Mucosa of rectum (tissue), 2 donors: Measurements from ENCODE around the gene PGM2.

Source experiments
- H3K27ac ChIP-seq, 2 donors: one replicate each; pipeline ENCODE4 v1.7.0; 2013; ENCODE audit warnings: inconsistent platforms in 2 of 2, low read depth in 2 of 2, low read length in 2 of 2
- H3K27me3 ChIP-seq, 2 donors: one replicate each; pipeline ENCODE4 v1.7.0; 2013; ENCODE audit warnings: low read length in 2 of 2; ENCODE audit not compliant: control insufficient read depth in 2 of 2, insufficient read depth in 2 of 2
- H3K36me3 ChIP-seq, 2 donors: one replicate each; pipeline ENCODE4 v1.7.0; 2013; ENCODE audit warnings: low read length in 2 of 2; ENCODE audit not compliant: control insufficient read depth in 2 of 2, insufficient read depth in 2 of 2
- H3K4me1 ChIP-seq, 2 donors: one replicate each; pipeline ENCODE4 v1.7.0; 2013; ENCODE audit warnings: low read length in 2 of 2, mild to moderate bottlenecking in 1 of 2; ENCODE audit not compliant: control insufficient read depth in 2 of 2, insufficient read depth in 2 of 2
- H3K4me3 ChIP-seq, 2 donors: one replicate each; pipeline ENCODE4 v1.7.0; 2013; ENCODE audit warnings: low read length in 2 of 2
- H3K9ac ChIP-seq, 2 donors: one replicate each; pipeline ENCODE4 v1.7.0; 2013; ENCODE audit warnings: low read length in 2 of 2, low read depth in 1 of 2, mild to moderate bottlenecking in 1 of 2
- H3K9me3 ChIP-seq, 2 donors: one replicate each; pipeline ENCODE4 v1.7.0; 2013; ENCODE audit warnings: low read length in 2 of 2; ENCODE audit not compliant: control insufficient read depth in 2 of 2
- donor health status: healthy.
- donor health status: Normal muscosa, but diverticular disease.

Gene PGM2

GRCh38 chr4:37830640-37831039 lies 4.2 kb downstream of the PGM2 start:
- no peak overlapping the region for H3K9ac ChIP-seq
- H3K9me3 ChIP-seq, result no peaks in the 10 kb centered on the region
- H3K4me3 ChIP-seq, result no peak overlapping the region
- H3K27ac ChIP-seq, result no peak overlapping the region
- no peaks in the 10 kb centered on the region for H3K27me3 ChIP-seq
- H3K36me3 ChIP-seq, result peaks cover 18 to 23% of the 10 kb centered on the region in 2 donors
- H3K4me1 ChIP-seq, result peaks cover 0 to 10% of the 10 kb centered on the region in 2 donors

DNA sequence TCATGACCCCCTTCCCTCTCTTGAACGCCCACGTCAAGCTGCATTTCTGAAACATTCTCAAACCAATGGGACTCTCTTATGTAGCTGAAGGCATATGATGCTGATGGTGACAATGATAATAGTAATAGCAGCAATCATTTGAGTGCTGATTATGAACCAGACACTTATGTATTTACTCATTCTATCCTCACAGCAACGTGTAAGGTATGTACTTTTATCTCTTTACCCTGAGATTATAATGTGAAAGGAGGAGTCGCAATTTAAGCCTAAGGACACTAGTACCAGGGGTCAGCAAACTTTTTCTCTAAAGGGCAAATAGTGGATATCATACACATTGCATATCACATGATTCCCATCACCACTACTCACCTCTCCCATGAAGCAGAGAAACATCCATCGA lies 8.5 kb downstream of the PGM2 start:
- no peak overlapping the region for H3K4me3 ChIP-seq
- H3K9ac ChIP-seq, result no peak overlapping the region
- no peaks in the 10 kb centered on the region for H3K27me3 ChIP-seq
- H3K4me1 ChIP-seq, result no peaks in the 10 kb centered on the region
- no peak overlapping the region for H3K27ac ChIP-seq
- H3K9me3 ChIP-seq, result no peaks in the 10 kb centered on the region
- H3K36me3 ChIP-seq, result peaks cover 29 to 42% of the 10 kb centered on the region in 2 donors

- Histone ChIP-seq H3K4me1 (no peaks in the 10 kb centered on the region), H3K9me3 (no peaks in the 10 kb centered on the region), H3K27ac (no peak overlapping the region), H3K36me3 (peaks cover 23 to 49% of the 10 kb centered on the region in 2 donors), H3K27me3 (no peaks in the 10 kb centered on the region), H3K9ac (no peak overlapping the region), H3K4me3 (no peak overlapping the region)
Observed at GRCh38 chr4:37835806-37836205, 9.3 kb downstream of the PGM2 start.

DNA sequence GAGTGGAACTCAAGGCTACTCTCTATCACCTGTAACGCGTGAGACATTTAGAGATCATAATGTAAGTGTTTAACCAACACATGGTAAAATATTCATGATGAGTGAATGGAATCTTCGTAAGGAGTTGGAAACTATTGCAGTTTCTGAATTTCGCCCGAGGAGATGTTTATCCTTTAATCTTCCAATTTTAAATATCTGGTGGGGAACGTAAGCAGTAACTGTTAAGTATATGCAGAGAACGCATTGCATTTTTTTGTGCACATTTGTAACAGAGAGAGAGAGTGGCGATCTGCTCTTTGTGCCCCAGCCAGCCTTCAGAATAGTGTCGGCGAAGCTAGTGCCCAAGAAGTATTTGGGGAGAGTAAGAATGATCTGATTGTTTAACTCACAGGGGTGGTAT lies 9.8 kb downstream of the PGM2 start:
- no peaks in the 10 kb centered on the region for H3K4me1 ChIP-seq
- H3K27ac ChIP-seq, result no peak overlapping the region
- no peaks in the 10 kb centered on the region for H3K27me3 ChIP-seq
- peaks cover 24 to 49% of the 10 kb centered on the region in 2 donors for H3K36me3 ChIP-seq
- no peak overlapping the region for H3K4me3 ChIP-seq
- H3K9me3 ChIP-seq, result no peaks in the 10 kb centered on the region
- H3K9ac ChIP-seq, result no peak overlapping the region

DNA sequence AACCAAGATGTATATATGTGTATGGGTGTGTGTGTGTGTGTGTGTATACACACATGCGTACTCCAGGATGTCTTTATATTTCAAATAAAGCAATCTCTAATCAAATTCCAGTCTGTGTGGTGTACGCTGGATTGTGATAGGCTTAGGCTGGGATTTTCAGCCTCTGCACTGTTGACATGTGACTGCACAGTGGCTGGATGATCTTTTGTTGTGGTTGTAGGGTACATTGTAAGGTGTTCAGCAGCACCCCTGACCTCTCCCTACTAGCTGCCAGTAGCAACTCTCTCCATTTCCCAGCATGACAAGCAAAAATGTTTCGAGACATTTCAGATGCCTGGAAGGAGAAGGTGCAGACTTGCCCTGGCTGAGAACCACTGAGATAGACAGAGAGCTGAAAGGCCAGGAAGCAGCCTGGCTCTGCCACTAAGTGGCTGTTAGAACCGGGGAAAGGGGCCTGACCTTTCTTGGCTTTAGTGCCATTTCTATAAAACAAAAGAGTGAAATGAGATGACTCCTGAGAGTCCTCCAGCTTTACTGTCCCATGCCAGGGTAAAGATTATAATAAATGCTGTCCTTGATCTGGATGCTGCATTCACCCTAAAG lies 10.5 kb downstream of the PGM2 start:
- Histone ChIP-seq H3K27me3 (no peaks in the 10 kb centered on the region), H3K27ac (no peak overlapping the region), H3K9me3 (no peaks in the 10 kb centered on the region), H3K4me3 (no peak overlapping the region), H3K4me1 (no peaks in the 10 kb centered on the region), H3K9ac (no peak overlapping the region), H3K36me3 (peaks cover 24 to 49% of the 10 kb centered on the region in 2 donors)

DNA sequence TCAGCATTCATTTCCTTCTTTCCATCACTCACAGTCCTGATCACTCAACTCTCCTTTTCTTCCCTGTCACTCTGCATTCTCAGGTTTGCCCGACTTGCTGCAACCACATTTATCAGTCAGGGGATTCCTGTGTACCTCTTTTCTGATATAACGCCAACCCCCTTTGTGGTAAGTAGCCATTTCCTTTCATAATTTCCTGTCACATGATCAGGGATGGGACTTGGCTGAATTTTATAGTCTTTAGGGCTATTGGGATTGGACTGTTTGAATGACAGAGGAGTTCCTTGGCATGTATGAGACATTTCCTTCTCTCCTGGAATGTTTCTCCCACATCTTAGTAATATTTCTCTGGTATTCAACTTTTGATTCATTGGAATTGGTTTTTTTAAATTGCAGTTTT lies 11.0 kb downstream of the PGM2 start:
- Histone ChIP-seq H3K27me3 (no peaks in the 10 kb centered on the region), H3K9ac (no peak overlapping the region), H3K4me3 (no peak overlapping the region), H3K27ac (no peak overlapping the region), H3K9me3 (no peaks in the 10 kb centered on the region), H3K36me3 (peaks cover 24 to 49% of the 10 kb centered on the region in 2 donors), H3K4me1 (no peaks in the 10 kb centered on the region)

- no peaks in the 10 kb centered on the region for H3K9me3 ChIP-seq
- H3K36me3 ChIP-seq, result peaks cover 29 to 49% of the 10 kb centered on the region in 2 donors
- no peaks in the 10 kb centered on the region for H3K4me1 ChIP-seq
- no peaks in the 10 kb centered on the region for H3K27me3 ChIP-seq
- H3K4me3 ChIP-seq, result no peak overlapping the region
- no peak overlapping the region for H3K27ac ChIP-seq
- no peak overlapping the region for H3K9ac ChIP-seq
Observed at GRCh38 chr4:37839426-37839825, 12.9 kb downstream of the PGM2 start.

DNA sequence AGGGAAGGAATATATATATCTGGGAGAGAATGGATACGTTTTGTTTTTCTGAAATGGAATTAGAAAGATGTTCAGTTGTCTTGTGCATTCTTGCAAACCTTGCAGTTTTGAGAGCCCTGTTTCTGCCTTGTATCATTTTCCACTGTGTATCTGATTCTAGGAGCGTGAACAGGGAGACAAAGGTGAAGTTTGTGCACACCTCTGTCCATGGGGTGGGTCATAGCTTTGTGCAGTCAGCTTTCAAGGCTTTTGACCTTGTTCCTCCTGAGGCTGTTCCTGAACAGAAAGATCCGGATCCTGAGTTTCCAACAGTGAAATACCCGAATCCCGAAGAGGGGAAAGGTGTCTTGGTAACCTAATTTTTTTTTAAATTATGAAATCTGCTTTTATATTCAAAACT lies 17.7 kb downstream of the PGM2 start:
- no peaks in the 10 kb centered on the region for H3K4me1 ChIP-seq
- H3K27me3 ChIP-seq, result no peaks in the 10 kb centered on the region
- no peak overlapping the region for H3K4me3 ChIP-seq
- no peak overlapping the region for H3K27ac ChIP-seq
- H3K9me3 ChIP-seq, result no peaks in the 10 kb centered on the region
- H3K9ac ChIP-seq, result no peak overlapping the region
- peaks cover 40 to 57% of the 10 kb centered on the region in 2 donors for H3K36me3 ChIP-seq

- Histone ChIP-seq H3K4me1 (no peaks in the 10 kb centered on the region), H3K9ac (no peak overlapping the region), H3K27ac (no peak overlapping the region), H3K9me3 (no peaks in the 10 kb centered on the region), H3K27me3 (no peaks in the 10 kb centered on the region), H3K4me3 (no peak overlapping the region), H3K36me3 (peaks cover 36 to 53% of the 10 kb centered on the region in 2 donors)
Observed at GRCh38 chr4:37845201-37845600, 18.7 kb downstream of the PGM2 start.

GRCh38 chr4:37847311-37847884 lies 20.9 kb downstream of the PGM2 start:
- Histone ChIP-seq H3K4me1 (no peaks in the 10 kb centered on the region), H3K4me3 (no peak overlapping the region), H3K27me3 (no peaks in the 10 kb centered on the region), H3K9me3 (no peaks in the 10 kb centered on the region), H3K36me3 (peaks cover 28 to 47% of the 10 kb centered on the region in 2 donors), H3K27ac (no peak overlapping the region), H3K9ac (no peak overlapping the region)
